H9 (cell line): ENCODE results near the gene GAPDH. TPM values are rescaled to one million over a fixed set of nuclear protein-coding genes. Genes with fewer than 3 reads are reported as not detected.

Source experiments
- DNase-seq: peaks from one replicate; pipeline ENCODE4 v3.0.0-alpha.2; 2017
- H2AFZ ChIP-seq: one replicate; pipeline ENCODE4 v1.6.1; 2013; ENCODE audit warnings: mild to moderate bottlenecking, low read length, control low read depth, moderate library complexity
- H2AK5ac ChIP-seq: 2 replicates; pipeline ENCODE4 v1.6.1; 2013; ENCODE audit warnings: low read length, control low read depth, mixed read lengths; ENCODE audit not compliant: insufficient read length
- H2BK120ac ChIP-seq: one replicate; pipeline ENCODE4 v1.6.1; 2013; ENCODE audit warnings: low read depth, mild to moderate bottlenecking, low read length, control low read depth, inconsistent platforms; ENCODE audit not compliant: poor library complexity, severe bottlenecking
- H2BK12ac ChIP-seq: 2 replicates; pipeline ENCODE4 v1.6.1; 2013; ENCODE audit warnings: low read length, control low read depth, mixed read lengths, low read depth; ENCODE audit not compliant: insufficient read length
- H2BK15ac ChIP-seq: 2 replicates; pipeline ENCODE4 v1.6.1; 2013; ENCODE audit warnings: low read depth, low read length, control low read depth
- H2BK20ac ChIP-seq: one replicate; pipeline ENCODE4 v1.6.1; 2013; ENCODE audit warnings: low read depth, mild to moderate bottlenecking, low read length, control low read depth, inconsistent platforms; ENCODE audit not compliant: poor library complexity, severe bottlenecking
- H2BK5ac ChIP-seq: 2 replicates; pipeline ENCODE4 v1.6.1; 2013; ENCODE audit warnings: low read length, control low read depth, mixed read lengths; ENCODE audit not compliant: insufficient read length
- H3K14ac ChIP-seq: 2 replicates; pipeline ENCODE4 v1.6.1; 2013; ENCODE audit warnings: low read length, control low read depth; ENCODE audit not compliant: insufficient read depth
- H3K18ac ChIP-seq: 2 replicates; pipeline ENCODE4 v1.6.1; 2013; ENCODE audit warnings: low read depth, mild to moderate bottlenecking, mixed read lengths, low read length, control low read depth; ENCODE audit not compliant: insufficient read length
- H3K23ac ChIP-seq: 2 replicates; pipeline ENCODE4 v1.6.1; 2013; ENCODE audit warnings: low read length, control low read depth, mixed read lengths, low read depth; ENCODE audit not compliant: insufficient read length
- H3K23me2 ChIP-seq: 2 replicates; pipeline ENCODE4 v1.6.1; 2013; ENCODE audit warnings: low read depth, mild to moderate bottlenecking, mixed read lengths, low read length, control low read depth; ENCODE audit not compliant: insufficient read length, poor library complexity, severe bottlenecking
- H3K27ac ChIP-seq: 2 replicates; pipeline ENCODE4 v1.5.1; 2013; ENCODE audit warnings: low read length, control low read depth, mixed read lengths, low read depth; ENCODE audit not compliant: insufficient read length
- H3K27me3 ChIP-seq: 2 replicates; pipeline ENCODE4 v1.6.1; 2013; ENCODE audit warnings: low read length, control low read depth, inconsistent platforms; ENCODE audit not compliant: insufficient read depth
- H3K4ac ChIP-seq: 2 replicates; pipeline ENCODE4 v1.6.1; 2013; ENCODE audit warnings: low read depth, mild to moderate bottlenecking, control low read depth, inconsistent platforms, low read length, moderate library complexity
- H3K4me1 ChIP-seq: 2 replicates; pipeline ENCODE4 v1.6.1; 2013; ENCODE audit warnings: low read length, control low read depth, inconsistent platforms; ENCODE audit not compliant: insufficient read depth
- H3K4me2 ChIP-seq: 2 replicates; pipeline ENCODE4 v1.6.1; 2013; ENCODE audit warnings: low read length, control low read depth, mixed read lengths; ENCODE audit not compliant: insufficient read length, insufficient read depth
- H3K56ac ChIP-seq: 2 replicates; pipeline ENCODE4 v1.6.1; 2013; ENCODE audit warnings: low read depth, mild to moderate bottlenecking, mixed read lengths, low read length, control low read depth; ENCODE audit not compliant: insufficient read length
- H3K79me1 ChIP-seq: 2 replicates; pipeline ENCODE4 v1.6.1; 2013; ENCODE audit warnings: low read depth, mild to moderate bottlenecking, moderate library complexity, low read length, control low read depth, inconsistent platforms; ENCODE audit not compliant: insufficient read depth, poor library complexity, severe bottlenecking
- H3K79me2 ChIP-seq: 2 replicates; pipeline ENCODE4 v1.6.1; 2013; ENCODE audit warnings: low read length, control low read depth, inconsistent platforms; ENCODE audit not compliant: insufficient read depth
- H3K9ac ChIP-seq: 2 replicates; pipeline ENCODE4 v1.6.1; 2013; ENCODE audit warnings: low read length, control low read depth, mixed read lengths; ENCODE audit not compliant: insufficient read length; ENCODE audit errors: extremely low read depth
- H3K9me3 ChIP-seq: one replicate; pipeline ENCODE4 v1.6.1; 2013; ENCODE audit warnings: low read depth, low read length, inconsistent platforms; ENCODE audit not compliant: control insufficient read depth
- H3T11ph ChIP-seq: one replicate; pipeline ENCODE4 v1.6.1; 2013; ENCODE audit warnings: mild to moderate bottlenecking, low read length, control low read depth, inconsistent platforms
- H4K20me1 ChIP-seq: one replicate; pipeline ENCODE4 v1.6.1; 2013; ENCODE audit not compliant: control insufficient read depth, insufficient read length, insufficient read depth
- H4K5ac ChIP-seq: 2 replicates; pipeline ENCODE4 v1.6.1; 2013; ENCODE audit warnings: low read depth, mild to moderate bottlenecking, mixed read lengths, low read length, control low read depth; ENCODE audit not compliant: insufficient read length
- H4K8ac ChIP-seq: replicated peaks from 2 replicates; pipeline ENCODE4 v1.6.1; 2013; ENCODE audit warnings: low read length, control low read depth, mixed read lengths, low read depth; ENCODE audit not compliant: insufficient read length
- H4K91ac ChIP-seq: 2 replicates; pipeline ENCODE4 v1.6.1; 2013; ENCODE audit warnings: low read depth, mild to moderate bottlenecking, moderate library complexity, mixed read lengths, low read length, control low read depth; ENCODE audit not compliant: insufficient read length
- H3K27ac Mint-ChIP-seq, 3 experiments: 2 replicates in 2 of 3; 3 replicates in 1 of 3; pipeline ENCODE4 v1.8.0; 2020 to 2021; ENCODE audit warnings: mixed read lengths in 3 of 3, mild to moderate bottlenecking in 1 of 3, moderate library complexity in 1 of 3
- H3K27me3 Mint-ChIP-seq: 2 replicates; pipeline ENCODE4 v1.8.0; 2021; ENCODE audit warnings: low read depth, mild to moderate bottlenecking, moderate library complexity, mixed read lengths
- H3K36me3 Mint-ChIP-seq, 3 experiments: 2 replicates in 2 of 3; 3 replicates in 1 of 3; pipeline ENCODE4 v1.8.0; 2020 to 2021; ENCODE audit warnings: low read depth in 3 of 3, mixed read lengths in 3 of 3; ENCODE audit not compliant: insufficient read depth in 1 of 3
- H3K4me1 Mint-ChIP-seq, 2 experiments: 2 replicates each; pipeline ENCODE4 v1.8.0; 2020; ENCODE audit warnings: mixed read lengths in 2 of 2
- H3K4me3 Mint-ChIP-seq, 2 experiments: 2 replicates in 1 of 2; 3 replicates in 1 of 2; pipeline ENCODE4 v1.8.0; 2020 to 2021; ENCODE audit warnings: mild to moderate bottlenecking in 2 of 2, mixed read lengths in 2 of 2, moderate library complexity in 1 of 2
- H3K9me3 Mint-ChIP-seq, 2 experiments: 2 replicates in 1 of 2; 3 replicates in 1 of 2; pipeline ENCODE4 v1.8.0; 2020; ENCODE audit warnings: mild to moderate bottlenecking in 2 of 2, mixed read lengths in 2 of 2, moderate library complexity in 1 of 2
- CTCF ChIP-seq: fragments of 200-600 bp; sonication (generic); conservative IDR thresholded peaks from 3 replicates; pipeline ENCODE4 v1.8.0; 2021; ENCODE audit warnings: antibody characterized with exemption, mild to moderate bottlenecking
- WGBS: extraction: QIAGEN DNeasy Blood & Tissue Kit; methylation state at CpG from one replicate; pipeline ENCODE4 v1.1.7; 2013; ENCODE audit warnings: missing lambda C conversion rate, low lambda C conversion rate, mixed read lengths; ENCODE audit not compliant: insufficient read length; ENCODE audit errors: extremely low coverage; 5-methylcytosine and 5-hydroxymethylcytosine counted together
- total RNA-seq: library from RNA; stranded (reverse); gene quantifications from 2 replicates; pipeline ENCODE4 v1.2.1, GENCODE V29; 2021

The GAPDH gene
- total RNA-seq, 1 experiment from 2014 or later: 4,581 TPM

- Histone ChIP-seq H2BK20ac (no peak overlapping the region), H4K8ac (no peak overlapping the region), H2BK5ac (no peak overlapping the region), H3K23ac (no peak overlapping the region), H2AK5ac (no peak overlapping the region), H4K20me1 (no peaks in the 10 kb centered on the region), H3K9me3 (no peaks in the 10 kb centered on the region), H2BK120ac (no peak overlapping the region), H3K56ac (no peak overlapping the region), H3K27me3 (no peaks in the 10 kb centered on the region), H2BK12ac (no peak overlapping the region), H3K79me2 (no peaks in the 10 kb centered on the region), H2AFZ (no peak overlapping the region), H3K4ac (no peak overlapping the region), H2BK15ac (no peak overlapping the region), H3K4me1 (no peaks in the 10 kb centered on the region), H3K23me2 (no peaks in the 10 kb centered on the region), H3K9ac (no peak overlapping the region), H3T11ph (no peak overlapping the region), H3K27ac (no peak overlapping the region), H3K79me1 (no peaks in the 10 kb centered on the region), H3K18ac (no peak overlapping the region), H4K91ac (no peak overlapping the region), H3K14ac (no peak overlapping the region), H3K4me2 (no peak overlapping the region), H4K5ac (no peak overlapping the region)
- DNase-seq: no peak
- no peaks in the 10 kb centered on the region for H3K9me3 Mint-ChIP-seq
- H3K4me1 Mint-ChIP-seq: peaks cover 6 to 16% of the 10 kb centered on the region in 2 experiments
- no peaks in the 10 kb centered on the region; the same call in 1 of the 2 replicates for H3K27me3 Mint-ChIP-seq
- H3K27ac Mint-ChIP-seq: no peak overlapping the region; a peak in 1 of 7 replicates
- TF ChIP-seq CTCF: no peak
- H3K36me3 Mint-ChIP-seq: peaks cover 65 to 98% (median 95%) of the 10 kb centered on the region in 3 experiments
- no peak overlapping the region for H3K4me3 Mint-ChIP-seq
- no CpG with 5 or more reads among the region's 19 CpGs for WGBS
Observed at GRCh38 chr12:6526766-6527525, 7.4 kb upstream of the GAPDH start.
